Measurements from ENCODE around the gene NRDC.

- TF ChIP-seq CTCF (IDR thresholded peaks at IDR 0.05) = no peak
- no peak for TF ChIP-seq POLR2AphosphoS5 (IDR thresholded peaks at IDR 0.05)
- no peak for TF ChIP-seq POLR2A (IDR thresholded peaks at IDR 0.05)
- no peak for TF ChIP-seq EP300 (IDR thresholded peaks at IDR 0.05)
These were observed 19.1 kb upstream of the NRDC start for GRCh38 chr1:51897699-51898031.

Measured in sigmoid colon (tissue), 4 donors.